Loucy (cell line): ENCODE results near the gene CDS2.

Experiments used
- H2AFZ ChIP-seq: fragments of 200-600 bp; sonication (generic); 2 replicates; pipeline ENCODE4 v1.6.0; 2016; ENCODE audit warnings: antibody characterized with exemption, mild to moderate bottlenecking, low read length, moderate library complexity
- H3F3A ChIP-seq: fragments of 200-600 bp; 2 replicates; pipeline ENCODE4 v1.6.0; 2016; ENCODE audit warnings: antibody characterized with exemption, low read depth, mild to moderate bottlenecking
- H3K27me3 ChIP-seq: fragments of 200-600 bp; sonication (generic); 2 replicates; pipeline ENCODE4 v1.6.1; 2014; ENCODE audit warnings: low read length, mild to moderate bottlenecking; ENCODE audit not compliant: insufficient read depth, poor library complexity, severe bottlenecking
- H3K36me3 ChIP-seq: fragments of 200-600 bp; sonication (generic); 2 replicates; pipeline ENCODE4 v1.6.1; 2016; ENCODE audit warnings: low read length; ENCODE audit not compliant: insufficient read depth
- H3K4me1 ChIP-seq: fragments of 200-600 bp; sonication (generic); 2 replicates; pipeline ENCODE4 v1.5.1; 2014; ENCODE audit warnings: low read length, mild to moderate bottlenecking; ENCODE audit not compliant: insufficient read depth, poor library complexity, severe bottlenecking
- H3K4me2 ChIP-seq: fragments of 200-600 bp; sonication (generic); 2 replicates; pipeline ENCODE4 v1.6.0; 2014; ENCODE audit warnings: antibody characterized with exemption, low read length, low read depth, mild to moderate bottlenecking; ENCODE audit not compliant: poor library complexity, severe bottlenecking
- H3K4me3 ChIP-seq: fragments of 200-600 bp; sonication (generic); 2 replicates; pipeline ENCODE4 v1.5.1; 2014; ENCODE audit warnings: low read length, mild to moderate bottlenecking, mixed read lengths; ENCODE audit not compliant: poor library complexity, severe bottlenecking
- H3K79me2 ChIP-seq: fragments of 200-600 bp; sonication (generic); 2 replicates; pipeline ENCODE4 v1.6.1; 2014; ENCODE audit warnings: low read length; ENCODE audit not compliant: insufficient read depth
- H3K9ac ChIP-seq: fragments of 200-600 bp; sonication (generic); 2 replicates; pipeline ENCODE4 v1.6.0; 2014; ENCODE audit warnings: mild to moderate bottlenecking, low read depth, low read length, moderate library complexity; ENCODE audit not compliant: poor library complexity, severe bottlenecking
- H3K9me2 ChIP-seq: fragments of 200-600 bp; sonication (generic); replicated peaks from 2 replicates; pipeline ENCODE4 v1.6.1; 2016; ENCODE audit warnings: low read depth, low read length, mixed read lengths
- H3K9me3 ChIP-seq: fragments of 200-600 bp; sonication (generic); 2 replicates; pipeline ENCODE4 v1.6.1; 2014; ENCODE audit warnings: mild to moderate bottlenecking, antibody characterized with exemption, low read length, low read depth; ENCODE audit not compliant: insufficient read depth
- H4K20me1 ChIP-seq: fragments of 200-600 bp; sonication (generic); 2 replicates; pipeline ENCODE4 v1.6.0; 2014; ENCODE audit warnings: antibody characterized with exemption, low read length, mild to moderate bottlenecking; ENCODE audit not compliant: insufficient read depth, poor library complexity, severe bottlenecking
- EZH2phosphoT487 ChIP-seq: fragments of 200-600 bp; IDR thresholded peaks from 2 replicates; pipeline ENCODE4 v1.6.1; 2018; ENCODE audit warnings: antibody characterized with exemption, mild to moderate bottlenecking, moderate library complexity, borderline replicate concordance
- TF ChIP-seq, protein P1 (sequence below): fragments of 200-600 bp; sonication (generic); conservative IDR thresholded peaks from 2 replicates; pipeline ENCODE4 v1.5.1; 2014; ENCODE audit warnings: mild to moderate bottlenecking, antibody characterized with exemption, low read length

CDS2 gene

GRCh38 chr20:5171790-5172164 is 45.0 kb downstream of the CDS2 start:
- no peaks in the 10 kb centered on the region for H4K20me1 ChIP-seq
- no peak overlapping the region for H3K4me2 ChIP-seq
- H3K27me3 ChIP-seq: no peaks in the 10 kb centered on the region
- H3K36me3 ChIP-seq: peaks cover 13% of the 10 kb centered on the region; the same call in 1 of the 2 replicates
- no peaks in the 10 kb centered on the region for H3F3A ChIP-seq
- no peaks in the 10 kb centered on the region for H3K9me3 ChIP-seq
- no peak overlapping the region for H2AFZ ChIP-seq
- peaks cover 49% of the 10 kb centered on the region for H3K79me2 ChIP-seq
- peaks cover 43% of the 10 kb centered on the region for H3K4me1 ChIP-seq
- TF ChIP-seq, protein P1, sequence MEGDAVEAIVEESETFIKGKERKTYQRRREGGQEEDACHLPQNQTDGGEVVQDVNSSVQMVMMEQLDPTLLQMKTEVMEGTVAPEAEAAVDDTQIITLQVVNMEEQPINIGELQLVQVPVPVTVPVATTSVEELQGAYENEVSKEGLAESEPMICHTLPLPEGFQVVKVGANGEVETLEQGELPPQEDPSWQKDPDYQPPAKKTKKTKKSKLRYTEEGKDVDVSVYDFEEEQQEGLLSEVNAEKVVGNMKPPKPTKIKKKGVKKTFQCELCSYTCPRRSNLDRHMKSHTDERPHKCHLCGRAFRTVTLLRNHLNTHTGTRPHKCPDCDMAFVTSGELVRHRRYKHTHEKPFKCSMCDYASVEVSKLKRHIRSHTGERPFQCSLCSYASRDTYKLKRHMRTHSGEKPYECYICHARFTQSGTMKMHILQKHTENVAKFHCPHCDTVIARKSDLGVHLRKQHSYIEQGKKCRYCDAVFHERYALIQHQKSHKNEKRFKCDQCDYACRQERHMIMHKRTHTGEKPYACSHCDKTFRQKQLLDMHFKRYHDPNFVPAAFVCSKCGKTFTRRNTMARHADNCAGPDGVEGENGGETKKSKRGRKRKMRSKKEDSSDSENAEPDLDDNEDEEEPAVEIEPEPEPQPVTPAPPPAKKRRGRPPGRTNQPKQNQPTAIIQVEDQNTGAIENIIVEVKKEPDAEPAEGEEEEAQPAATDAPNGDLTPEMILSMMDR: no peak
- no peak for TF ChIP-seq EZH2phosphoT487
- no peak overlapping the region for H3K4me3 ChIP-seq
- H3K9ac ChIP-seq: no peak overlapping the region
- no peaks in the 10 kb centered on the region for H3K9me2 ChIP-seq

GRCh38 chr20:5172167-5172601 is 45.4 kb downstream of the CDS2 start:
- H3K9me3 ChIP-seq: no peaks in the 10 kb centered on the region
- no peak overlapping the region for H3K9ac ChIP-seq
- peaks cover 44% of the 10 kb centered on the region for H3K4me1 ChIP-seq
- H3K36me3 ChIP-seq: peaks cover 17% of the 10 kb centered on the region; the same call in 1 of the 2 replicates
- TF ChIP-seq EZH2phosphoT487: no peak
- TF ChIP-seq, protein P1: no peak
- no peaks in the 10 kb centered on the region for H3K27me3 ChIP-seq
- no peaks in the 10 kb centered on the region for H3F3A ChIP-seq
- no peak overlapping the region for H3K4me2 ChIP-seq
- no peaks in the 10 kb centered on the region for H4K20me1 ChIP-seq
- no peak overlapping the region for H3K4me3 ChIP-seq
- H3K79me2 ChIP-seq: peaks cover 49% of the 10 kb centered on the region
- H3K9me2 ChIP-seq: no peaks in the 10 kb centered on the region
- no peak overlapping the region for H2AFZ ChIP-seq

GRCh38 chr20:5172903-5173463 is 46.2 kb downstream of the CDS2 start:
- TF ChIP-seq EZH2phosphoT487: no peak
- TF ChIP-seq, protein P1: no peak
- H3K4me3 ChIP-seq: no peak overlapping the region
- no peaks in the 10 kb centered on the region for H3K9me2 ChIP-seq
- H3K79me2 ChIP-seq: peaks cover 49% of the 10 kb centered on the region
- no peaks in the 10 kb centered on the region for H3K9me3 ChIP-seq
- H3K36me3 ChIP-seq: peaks cover 21% of the 10 kb centered on the region; the same call in 1 of the 2 replicates
- no peak overlapping the region for H2AFZ ChIP-seq
- H3K9ac ChIP-seq: peak overlapping the region; percentile 73
- H3K4me2 ChIP-seq: peak overlapping the region; percentile 82
- H3K4me1 ChIP-seq: peaks cover 52% of the 10 kb centered on the region
- H3F3A ChIP-seq: no peaks in the 10 kb centered on the region
- no peaks in the 10 kb centered on the region for H4K20me1 ChIP-seq
- no peaks in the 10 kb centered on the region for H3K27me3 ChIP-seq
